ENCODE measurements around the gene GSX2.
A peak's percentile ranks its signal among the peaks of the same experiment; 100 is the strongest.

GSX2 gene

DNA sequence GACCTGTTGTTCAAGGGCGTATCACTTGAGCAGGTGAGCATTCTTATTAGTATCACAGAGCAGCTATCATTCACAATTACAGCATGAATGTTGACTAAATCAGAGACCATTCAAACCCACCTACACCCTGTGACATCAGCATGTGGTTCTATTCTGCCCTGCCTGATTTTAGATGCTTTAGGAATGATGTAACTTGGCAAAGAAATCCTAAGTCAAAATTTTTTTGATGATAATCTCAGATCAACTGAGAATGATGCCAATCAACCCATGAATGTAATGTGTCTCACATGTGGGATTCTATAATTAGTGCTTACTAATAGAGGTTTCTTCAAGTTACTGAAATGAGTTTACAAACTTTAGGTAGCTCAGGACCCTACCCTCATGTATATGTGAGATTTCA is 22.2 kb upstream of the GSX2 start:
- no peak for DNase-seq (ENCODE audit: low read depth in 2 of 2)

- no peak for DNase-seq (ENCODE audit: low read depth in 2 of 2)
Measured at GRCh38 chr4:54082168-54082567, 17.8 kb upstream of the GSX2 start.

- no peak for DNase-seq (ENCODE audit: low read depth in 2 of 2)
Measured at GRCh38 chr4:54085284-54085683, 14.7 kb upstream of the GSX2 start.

- DNase-seq (ENCODE audit: low read depth in 2 of 2), result no peak
Measured at GRCh38 chr4:54089875-54090274, 10.1 kb upstream of the GSX2 start.

- no peak for DNase-seq (ENCODE audit: low read depth in 2 of 2)
Measured at GRCh38 chr4:54090404-54090803, 9.6 kb upstream of the GSX2 start.

DNA sequence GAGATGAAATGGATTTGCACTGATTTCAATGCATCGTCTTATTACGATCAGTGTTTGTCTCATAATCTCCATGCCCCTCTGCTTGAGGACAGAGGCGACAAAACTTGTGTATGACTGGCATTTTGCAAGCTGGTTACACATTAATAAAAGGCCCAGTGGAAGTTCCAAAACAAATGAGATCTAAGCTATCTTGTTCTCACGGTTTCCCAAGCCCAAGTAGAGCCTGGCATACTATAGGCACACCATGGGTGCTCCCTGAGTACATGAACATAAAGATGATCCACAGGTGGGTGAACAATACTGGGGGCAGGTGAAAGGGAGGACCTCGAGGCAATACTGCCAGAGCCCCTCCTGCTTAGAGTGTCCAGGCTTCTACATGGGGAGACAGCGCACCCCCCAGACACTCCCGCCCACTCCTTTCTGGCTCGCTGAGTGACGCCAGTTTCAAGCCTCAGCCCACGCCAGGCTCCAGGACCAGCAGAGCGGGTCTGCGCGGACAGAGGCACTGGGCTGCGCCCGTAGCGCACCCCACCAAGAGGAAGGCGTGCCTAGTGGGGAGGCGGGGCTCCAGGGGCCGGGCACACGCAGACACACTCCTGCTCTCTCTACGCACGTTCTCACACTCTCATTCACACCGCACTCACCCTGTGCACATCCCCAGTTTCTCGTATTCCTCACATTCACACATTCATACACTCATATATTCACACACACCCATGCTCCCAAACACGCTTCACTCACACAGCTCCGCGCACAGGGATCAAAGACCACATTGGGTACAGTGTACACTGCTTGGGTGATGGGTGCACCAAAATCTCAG is 8.9 kb upstream of the GSX2 start:
- DNase-seq (ENCODE audit: low read depth in 2 of 2), result no peak

DNA sequence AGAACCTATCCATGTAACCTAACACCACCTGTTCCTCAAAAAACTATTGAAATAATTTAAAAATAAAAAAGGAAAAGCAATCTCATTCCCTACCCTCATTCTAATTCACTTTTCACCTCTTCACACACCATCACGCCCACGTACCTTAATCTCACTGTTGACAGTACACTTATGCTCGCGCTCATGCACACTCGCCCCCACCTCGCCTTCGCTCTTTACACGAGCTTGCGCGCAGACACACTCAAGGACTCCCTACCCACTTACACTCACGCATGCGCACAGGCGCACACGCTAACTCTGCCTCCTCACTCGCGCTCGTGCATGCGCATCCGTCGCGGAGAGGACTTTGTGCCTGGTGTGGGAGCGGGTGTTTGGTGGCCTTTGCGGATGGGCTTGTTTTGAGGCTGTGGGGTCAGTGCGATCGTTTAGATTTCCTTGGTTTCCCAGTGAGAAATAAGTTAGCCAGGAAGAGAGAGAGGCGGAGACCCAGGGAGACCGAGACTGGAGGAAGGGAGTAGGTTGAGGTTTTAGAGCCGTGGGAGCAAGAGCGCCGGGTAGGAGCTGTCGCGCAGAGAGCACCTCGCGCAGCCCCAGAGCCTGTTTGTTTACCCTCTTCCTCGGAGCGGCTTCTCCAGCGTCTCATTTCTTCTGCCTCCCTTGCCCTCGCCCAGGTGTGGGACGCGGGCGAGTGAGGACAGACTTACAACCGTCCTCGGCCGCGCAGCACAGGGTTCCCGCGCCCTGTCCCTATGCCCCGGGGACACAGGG is 8.1 kb upstream of the GSX2 start:
- peak; percentile 55 to 74 for DNase-seq (ENCODE audit: low read depth in 2 of 2)

DNA sequence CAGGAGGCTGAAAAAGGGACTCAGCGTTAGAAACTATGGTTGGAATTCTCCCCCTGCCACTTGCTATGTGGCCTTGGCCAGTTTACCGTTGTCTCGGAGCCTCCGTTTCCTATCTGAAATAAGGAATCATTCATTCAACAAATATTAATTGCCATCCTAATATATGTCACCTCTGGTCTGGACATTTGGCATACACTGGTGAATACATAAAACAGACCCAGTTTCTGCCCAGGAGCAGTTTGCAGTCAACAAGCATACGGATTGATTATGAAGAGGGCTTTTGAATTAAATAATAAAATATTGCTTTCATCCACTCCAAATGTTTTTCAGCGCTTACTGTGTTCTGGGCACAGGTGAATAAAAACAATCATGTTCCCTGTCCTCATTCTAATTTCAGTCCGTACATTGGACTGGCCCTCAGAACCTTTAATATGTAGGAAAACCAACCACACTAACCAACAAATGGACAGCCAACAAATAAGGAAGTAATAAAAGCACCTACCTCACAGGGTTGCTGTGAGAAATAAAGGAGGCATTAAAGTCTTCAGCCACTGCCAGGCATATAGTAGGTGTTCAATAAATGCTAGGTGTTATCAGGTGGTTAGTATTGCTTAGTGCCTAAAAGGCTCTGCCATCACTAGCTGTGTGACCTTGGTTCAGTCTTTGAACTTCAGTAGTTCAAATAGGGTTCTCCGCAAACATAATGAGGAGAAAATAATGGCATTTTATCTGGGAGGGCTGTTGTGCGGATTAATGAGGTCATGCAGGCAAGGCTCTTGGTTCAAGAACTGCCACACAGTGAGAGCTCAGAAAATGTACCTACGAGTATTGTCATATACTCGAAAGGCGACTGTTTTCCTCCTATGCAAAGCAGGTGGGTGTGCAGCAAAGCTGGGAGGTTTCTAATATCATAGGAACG is 7.3 kb upstream of the GSX2 start:
- DNase-seq (ENCODE audit: low read depth in 2 of 2), result no peak

GRCh38 chr4:54093324-54094240 is 6.4 kb upstream of the GSX2 start:
- no peak for DNase-seq (ENCODE audit: low read depth in 2 of 2)

GRCh38 chr4:54094451-54094850 is 5.5 kb upstream of the GSX2 start:
- DNase-seq (ENCODE audit: low read depth in 2 of 2), result no peak

- no peak for DNase-seq (ENCODE audit: low read depth in 2 of 2)
Measured at GRCh38 chr4:54095110-54095825, 4.7 kb upstream of the GSX2 start.

GRCh38 chr4:54096295-54096962 is 3.5 kb upstream of the GSX2 start:
- DNase-seq (ENCODE audit: low read depth in 2 of 2), result no peak

DNA sequence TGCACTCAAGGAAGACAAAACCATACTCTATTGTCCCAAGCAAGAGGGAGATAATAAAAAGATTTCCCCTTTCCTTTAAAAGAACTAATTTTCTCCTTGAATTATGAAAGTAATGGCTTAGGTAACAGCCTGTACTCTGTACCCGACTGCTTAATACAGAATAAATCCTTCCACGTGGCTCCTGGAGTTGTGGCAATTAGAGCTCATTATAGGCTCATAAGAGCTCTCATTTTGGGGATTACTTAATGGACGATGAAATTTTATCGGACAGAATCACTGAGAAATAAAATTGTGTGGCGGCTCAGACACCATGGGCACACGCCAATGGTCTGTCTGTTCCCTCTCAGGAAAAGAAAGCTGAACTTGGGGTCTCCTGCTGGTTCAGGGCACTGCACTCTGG is 2.8 kb upstream of the GSX2 start:
- DNase-seq (ENCODE audit: low read depth in 2 of 2), result no peak

GRCh38 chr4:54098375-54098774 is 1.6 kb upstream of the GSX2 start:
- DNase-seq (ENCODE audit: low read depth in 2 of 2), result no peak

DNA sequence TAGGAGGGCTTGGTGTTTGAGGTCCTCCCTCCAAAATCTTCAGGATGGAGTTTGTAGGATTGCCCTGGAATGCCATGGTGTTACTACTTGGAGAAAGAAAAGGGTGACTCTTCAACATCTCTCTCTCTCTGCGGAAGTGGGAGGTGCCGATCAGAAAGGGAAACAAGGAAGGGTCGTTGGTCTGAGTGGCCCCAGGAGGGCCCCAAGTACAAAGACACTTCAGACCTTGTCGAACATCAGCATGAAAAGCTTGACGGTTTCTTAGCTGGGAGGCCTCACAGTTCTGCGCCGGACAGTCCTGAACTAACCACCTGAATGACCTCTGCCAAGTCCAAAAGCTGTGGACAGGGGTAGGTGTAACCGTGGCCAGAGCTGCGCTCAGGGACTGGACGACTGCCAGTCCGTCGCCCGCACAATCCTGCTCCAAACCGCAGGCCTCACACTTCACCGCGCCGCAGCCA is 646 bp upstream of the GSX2 start:
- no peak for DNase-seq (ENCODE audit: low read depth in 2 of 2)

DNA sequence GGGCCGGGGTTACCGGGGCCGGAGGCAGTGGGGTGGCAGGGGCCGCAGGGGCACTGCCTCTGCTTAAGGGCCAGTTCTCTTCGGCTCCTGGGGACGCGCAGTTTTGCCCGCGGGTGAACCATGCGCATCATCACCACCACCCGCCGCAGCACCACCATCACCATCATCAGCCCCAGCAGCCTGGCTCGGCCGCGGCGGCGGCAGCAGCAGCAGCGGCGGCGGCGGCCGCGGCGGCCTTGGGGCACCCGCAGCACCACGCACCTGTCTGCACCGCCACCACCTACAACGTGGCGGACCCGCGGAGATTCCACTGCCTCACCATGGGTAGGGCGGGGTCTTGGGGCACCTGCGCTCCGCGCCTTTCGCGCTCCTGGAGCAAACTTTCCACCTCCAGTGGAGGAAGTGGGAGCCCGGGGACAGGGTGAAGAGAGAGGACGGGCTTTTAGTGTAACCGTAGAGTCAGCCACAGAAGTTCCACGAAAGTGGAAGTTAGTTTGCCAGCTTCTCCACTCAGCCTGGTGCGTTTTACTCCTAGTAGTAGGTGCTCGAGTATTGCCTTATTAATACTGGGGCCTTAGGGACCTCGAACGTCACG is 729 bp downstream of the GSX2 start:
- no peak for DNase-seq (ENCODE audit: low read depth in 2 of 2)

DNA sequence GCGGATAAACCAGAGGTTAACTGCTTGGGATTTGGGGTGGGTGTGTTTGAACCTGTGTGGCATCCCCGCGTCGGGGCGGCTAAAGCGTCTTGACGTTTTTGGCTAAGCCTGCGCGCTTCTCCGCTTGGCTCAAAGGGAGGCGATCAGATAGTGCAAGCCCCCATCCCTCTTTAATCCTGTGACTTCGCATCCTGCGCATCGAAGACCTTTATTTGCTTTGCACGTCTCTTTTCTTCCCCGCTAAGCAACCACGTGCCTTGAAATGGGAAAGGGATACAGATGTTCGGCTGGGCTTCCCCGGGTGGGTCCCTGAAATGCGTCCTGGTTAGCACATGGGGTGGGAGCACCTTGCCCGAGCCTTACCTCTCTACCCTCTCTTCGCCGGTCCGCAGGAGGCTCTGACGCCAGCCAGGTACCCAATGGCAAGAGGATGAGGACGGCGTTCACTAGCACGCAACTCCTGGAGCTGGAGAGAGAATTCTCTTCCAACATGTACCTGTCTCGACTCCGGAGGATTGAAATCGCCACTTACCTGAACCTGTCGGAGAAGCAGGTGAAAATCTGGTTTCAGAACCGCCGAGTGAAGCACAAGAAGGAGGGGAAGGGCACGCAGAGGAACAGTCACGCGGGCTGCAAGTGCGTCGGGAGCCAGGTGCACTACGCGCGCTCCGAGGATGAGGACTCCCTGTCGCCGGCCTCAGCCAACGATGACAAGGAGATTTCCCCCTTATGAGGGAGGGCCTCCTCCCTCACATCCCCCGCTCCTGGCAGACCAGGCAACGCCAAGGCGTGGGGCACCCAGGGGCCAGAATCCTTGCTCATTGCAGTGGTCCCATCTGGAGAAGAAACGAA is 1.5 kb downstream of the GSX2 start:
- no peak for DNase-seq (ENCODE audit: low read depth in 2 of 2)

DNA sequence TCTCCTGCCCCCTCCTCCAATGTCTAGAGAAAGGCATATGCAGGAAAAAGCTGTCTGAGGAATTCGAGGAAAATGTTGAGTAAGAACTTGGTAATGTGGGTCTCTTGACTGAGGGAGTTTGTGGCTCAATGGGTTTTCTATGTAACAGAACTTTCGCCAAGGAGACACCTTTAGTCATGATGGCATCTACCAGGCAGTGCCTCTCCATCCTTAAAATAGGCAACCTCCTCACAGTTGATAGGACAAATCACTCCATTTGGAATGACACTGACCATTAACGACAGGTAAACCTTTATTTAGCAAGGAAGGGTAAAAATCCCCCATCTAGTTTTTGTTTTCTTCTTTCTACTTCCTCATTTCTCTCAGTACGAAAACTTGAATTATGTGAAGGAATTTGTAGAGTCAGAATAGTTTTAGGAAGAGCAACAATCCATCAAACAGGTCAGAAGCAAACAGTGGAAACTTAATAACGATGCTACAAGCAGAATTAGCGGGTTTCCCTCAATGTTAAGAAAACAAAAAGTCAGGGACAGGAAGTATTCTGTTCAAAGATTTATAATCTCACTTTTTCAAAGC is 2.7 kb downstream of the GSX2 start:
- DNase-seq (ENCODE audit: low read depth in 2 of 2), result no peak
